H1 (cell line): ENCODE data around the gene TMEM140. TPM values are rescaled to one million over a fixed set of nuclear protein-coding genes. Genes with fewer than 3 reads are reported as not detected.
"Not testable (repeated sequence)": the region's sequence is repeated elsewhere in the genome, so short reads cannot be mapped to it uniquely, and the experiment has no call there.

Experiments
- CTCF ChIA-PET: fragments of 300-600 bp; sonication (Branson Sonifier 250); formaldehyde crosslinking; loops from one replicate; lab custom pipeline; 2021; ENCODE audit not compliant: partially characterized antibody; lab: Charles Lee
- POLR2A ChIA-PET: fragments of 300-600 bp; sonication (Branson Sonifier 250); formaldehyde crosslinking; loops from one replicate; lab custom pipeline; 2021; ENCODE audit warnings: inconsistent platforms; ENCODE audit not compliant: partially characterized antibody; lab: Charles Lee
- DNase-seq, 2 experiments: peaks; one replicate each; pipeline versions ENCODE4 v3.0.0 to v3.0.0-alpha.2; 2010 to 2022; ENCODE audit warnings: low spot score in 2 of 2, low read depth in 1 of 2, mixed read lengths in 1 of 2
- FAIRE-seq: peaks from 2 replicates; lab custom pipeline; 2011; peaks lifted over from hg19 to GRCh38; lab: Jason Lieb, UNC
- H2AFZ ChIP-seq: 2 replicates; pipeline ENCODE4 v1.8.1; 2012; ENCODE audit warnings: low read length, inconsistent platforms
- H2AK5ac ChIP-seq: 2 replicates; pipeline ENCODE4 v1.6.1; 2013; ENCODE audit warnings: low read depth, low read length
- H2BK120ac ChIP-seq: replicated peaks from 2 replicates; pipeline ENCODE3; 2013; ENCODE audit warnings: low read depth, low read length, inconsistent platforms
- H2BK12ac ChIP-seq: 2 replicates; pipeline ENCODE4 v1.6.1; 2013; ENCODE audit warnings: low read depth, low read length
- H2BK15ac ChIP-seq: 2 replicates; pipeline ENCODE4 v1.6.1; 2013; ENCODE audit warnings: low read length
- H2BK20ac ChIP-seq: 2 replicates; pipeline ENCODE4 v1.6.1; 2013; ENCODE audit warnings: low read length
- H2BK5ac ChIP-seq: 2 replicates; pipeline ENCODE4 v1.6.1; 2013; ENCODE audit warnings: low read depth, low read length
- H3K14ac ChIP-seq: 2 replicates; pipeline ENCODE4 v1.6.1; 2013; ENCODE audit warnings: inconsistent platforms; ENCODE audit not compliant: insufficient read length
- H3K18ac ChIP-seq: 2 replicates; pipeline ENCODE4 v1.6.1; 2013; ENCODE audit warnings: low read length; ENCODE audit errors: extremely low read depth
- H3K23ac ChIP-seq: 2 replicates; pipeline ENCODE4 v1.6.1; 2013; ENCODE audit warnings: inconsistent platforms; ENCODE audit not compliant: insufficient read length
- H3K23me2 ChIP-seq: 2 replicates; pipeline ENCODE4 v1.6.1; 2013; ENCODE audit warnings: low read depth, low read length
- H3K27ac ChIP-seq: 2 replicates; pipeline ENCODE4 v1.6.1; 2011; ENCODE audit warnings: low read depth, low read length, inconsistent platforms
- H3K27me3 ChIP-seq, 4 experiments: replicated peaks in 1 of 4; 1 replicate in 1 of 4; 2 replicates in 3 of 4; pipeline versions ENCODE4 v1.6.1 to v1.8.1; 2011 to 2013; ENCODE audit warnings: low read length in 3 of 4, mild to moderate bottlenecking in 3 of 4, inconsistent platforms in 2 of 4, mixed read lengths in 2 of 4, moderate library complexity in 1 of 4; ENCODE audit not compliant: control insufficient read depth in 3 of 4, insufficient read depth in 3 of 4; ENCODE audit errors: extremely low read depth in 1 of 4
- H3K36me3 ChIP-seq, 4 experiments: 2 replicates each; pipeline versions ENCODE4 v1.6.1 to v1.8.1; 2011 to 2013; ENCODE audit warnings: mild to moderate bottlenecking in 4 of 4, low read length in 3 of 4, moderate library complexity in 2 of 4, control low read depth in 1 of 4, inconsistent platforms in 1 of 4; ENCODE audit not compliant: insufficient read depth in 4 of 4, control insufficient read depth in 2 of 4
- H3K4ac ChIP-seq: replicated peaks from 2 replicates; pipeline ENCODE3; 2013; ENCODE audit warnings: low read length, low read depth, mixed read lengths, inconsistent platforms; ENCODE audit not compliant: insufficient read length
- H3K4me1 ChIP-seq, 4 experiments: replicated peaks in 1 of 4; 1 replicate in 1 of 4; 2 replicates in 3 of 4; pipeline versions ENCODE4 v1.6.1 to v1.8.1; 2011 to 2013; ENCODE audit warnings: low read length in 3 of 4, inconsistent platforms in 2 of 4, mixed read lengths in 1 of 4; ENCODE audit not compliant: insufficient read depth in 4 of 4, control insufficient read depth in 3 of 4
- H3K4me2 ChIP-seq, 2 experiments: 2 replicates each; pipeline versions ENCODE4 v1.6.1 to v1.8.1; 2011 to 2013; ENCODE audit warnings: low read depth in 2 of 2, low read length in 2 of 2, control low read depth in 1 of 2, inconsistent platforms in 1 of 2, mild to moderate bottlenecking in 1 of 2; ENCODE audit not compliant: insufficient read depth in 1 of 2
- H3K4me3 ChIP-seq, 4 experiments: fragments of 200-600, 300-600 bp in 1 of 4; sonication (generic), shearing (Covaris generic), sonication (Bioruptor Twin) in 1 of 4; 2 replicates each; pipeline versions ENCODE4 v1.5.1 to v1.8.1; 2011 to 2016; ENCODE audit warnings: low read length in 4 of 4, low read depth in 3 of 4, control low read depth in 2 of 4, inconsistent platforms in 2 of 4, mild to moderate bottlenecking in 2 of 4, mixed read lengths in 1 of 4, moderate library complexity in 1 of 4; ENCODE audit not compliant: insufficient read depth in 2 of 4; ENCODE audit errors: extremely low read depth in 1 of 4
- H3K56ac ChIP-seq: replicated peaks from 2 replicates; pipeline ENCODE3; 2013; ENCODE audit warnings: low read depth, mild to moderate bottlenecking, mixed read lengths, low read length, inconsistent platforms; ENCODE audit not compliant: insufficient read length
- H3K79me1 ChIP-seq: 2 replicates; pipeline ENCODE4 v1.6.1; 2013; ENCODE audit warnings: low read depth, low read length, control low read depth
- H3K79me2 ChIP-seq, 2 experiments: 2 replicates each; pipeline versions ENCODE4 v1.6.1 to v1.8.1; 2012 to 2013; ENCODE audit warnings: low read length in 2 of 2, mild to moderate bottlenecking in 2 of 2, inconsistent platforms in 1 of 2; ENCODE audit not compliant: insufficient read depth in 2 of 2, control insufficient read depth in 1 of 2
- H3K9ac ChIP-seq, 4 experiments: replicated peaks in 1 of 4; 1 replicate in 1 of 4; 2 replicates in 3 of 4; pipeline versions ENCODE4 v1.6.1 to v1.8.1; 2011 to 2013; ENCODE audit warnings: low read depth in 3 of 4, low read length in 3 of 4, control low read depth in 2 of 4, mild to moderate bottlenecking in 2 of 4, moderate library complexity in 2 of 4, inconsistent platforms in 1 of 4; ENCODE audit errors: extremely low read depth in 1 of 4
- H3K9me3 ChIP-seq, 2 experiments: 2 replicates each; pipeline versions ENCODE4 v1.6.1 to v1.8.1; 2012 to 2013; ENCODE audit warnings: mild to moderate bottlenecking in 2 of 2, moderate library complexity in 2 of 2, control low read depth in 1 of 2, inconsistent platforms in 1 of 2, low read depth in 1 of 2, low read length in 1 of 2, mixed read lengths in 1 of 2; ENCODE audit not compliant: insufficient read depth in 2 of 2
- H4K20me1 ChIP-seq, 2 experiments: replicated peaks in 1 of 2; 2 replicates each; pipeline versions ENCODE3 to v1.8.1; 2011 to 2013; ENCODE audit warnings: inconsistent platforms in 2 of 2, low read length in 2 of 2, mild to moderate bottlenecking in 1 of 2; ENCODE audit not compliant: insufficient read depth in 2 of 2, control insufficient read depth in 1 of 2
- H4K5ac ChIP-seq: 2 replicates; pipeline ENCODE4 v1.6.1; 2013; ENCODE audit warnings: low read length, low read depth, mixed read lengths, inconsistent platforms; ENCODE audit not compliant: insufficient read length
- H4K8ac ChIP-seq: 2 replicates; pipeline ENCODE4 v1.8.0; 2013; ENCODE audit warnings: mild to moderate bottlenecking, moderate library complexity, low read length, inconsistent platforms; ENCODE audit not compliant: insufficient read depth; ENCODE audit errors: extremely low read depth
- H4K91ac ChIP-seq: replicated peaks from 2 replicates; pipeline ENCODE3; 2013; ENCODE audit warnings: low read length, mixed read lengths, inconsistent platforms; ENCODE audit not compliant: insufficient read length
- CEBPB ChIP-seq: IDR thresholded peaks from 2 replicates; pipeline ENCODE4 v1.6.1; 2012; ENCODE audit warnings: low read depth, low read length
- WGBS, 2 experiments: shearing (Covaris generic) in 1 of 2; methylation state at CpG; one replicate each; pipeline versions ENCODE4 v1.1.6 to v1.1.7; 2013 to 2015; ENCODE audit warnings: low lambda C conversion rate in 2 of 2, mixed read lengths in 2 of 2, inconsistent platforms in 1 of 2, low coverage in 1 of 2, missing lambda C conversion rate in 1 of 2; ENCODE audit not compliant: insufficient replicate concordance in 2 of 2, insufficient coverage in 1 of 2, insufficient read length in 1 of 2; ENCODE audit errors: extremely low coverage in 1 of 2, missing lambda C conversion rate in 1 of 2; 5-methylcytosine and 5-hydroxymethylcytosine counted together
- polyA plus RNA-seq, 7 experiments: library from polyadenylated mRNA; depleted of rRNA in 3 of 7; stranded (reverse) in 5 of 7; unstranded in 2 of 7; fragments of >200 nt in 5 of 7; fragments of 200-250 nt in 2 of 7; gene quantifications; 1 replicate in 5 of 7; 2 replicates in 1 of 7; 4 replicates in 1 of 7; pipeline versions ENCODE4 v1.2.1 to v1.2.3, GENCODE V29; 2011 to 2013; ENCODE audit warnings: missing spikeins in 2 of 7, mixed read lengths in 2 of 7
- total RNA-seq: library from RNA; stranded (reverse); fragmentation: NEBNext Ultra II Directional; extraction: Animal tissue kit (Norgen Biotek cat#: 25700); gene quantifications from 2 replicates; pipeline ENCODE4 v1.2.1, GENCODE V29; 2021

The TMEM140 gene
- total and polyA plus RNA-seq, 2 of the 8 experiments (the other 6 are each of a cell fraction or from before 2014, with no cell fraction given) = not detected

DNA sequence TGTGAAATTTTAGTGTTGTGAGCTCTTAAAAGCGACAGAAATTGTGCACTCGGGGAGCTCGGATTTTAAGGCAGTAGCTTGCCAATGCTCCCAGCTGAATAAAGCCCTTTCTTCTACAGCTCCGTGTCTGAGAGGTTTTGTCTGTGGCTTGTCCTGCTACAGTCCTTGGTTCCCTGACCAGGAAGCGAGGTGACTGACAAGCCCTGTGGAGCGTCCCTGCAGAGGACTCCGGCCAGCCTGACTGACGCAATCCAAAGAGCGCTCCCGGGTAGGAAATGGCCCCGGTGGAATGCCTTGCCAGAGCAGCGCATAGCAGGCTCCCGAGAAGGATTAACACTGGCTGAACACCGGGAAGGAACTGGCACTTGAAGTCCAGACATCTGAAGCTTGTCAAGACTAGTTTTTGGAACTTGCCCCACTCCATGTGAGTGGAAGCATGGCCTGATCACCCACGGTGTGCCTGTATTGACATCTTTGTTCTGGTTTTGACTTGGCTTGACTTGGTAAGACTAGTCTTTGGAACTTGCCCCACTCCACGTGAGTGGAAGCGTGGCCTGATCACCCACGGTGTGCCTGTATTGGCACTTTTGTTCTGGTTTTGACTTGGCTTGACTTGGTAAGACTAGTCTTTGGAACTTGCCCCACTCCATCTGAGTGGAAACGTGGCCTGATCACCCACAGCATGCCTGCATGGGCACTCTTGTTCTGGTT, 23.9 kb downstream of the TMEM140 start:
- not testable (repeated sequence) for H4K5ac ChIP-seq, H3K14ac ChIP-seq, DNase-seq, H3K23me2 ChIP-seq, H3K23ac ChIP-seq, FAIRE-seq, H2BK20ac ChIP-seq, H3K56ac ChIP-seq, H3K9me3 ChIP-seq, H4K91ac ChIP-seq, H2BK15ac ChIP-seq
- peak overlapping the region; percentile 41; the same call in 1 of the 2 replicates for H4K8ac ChIP-seq
- peak overlapping the region; percentile 44; the same call in 1 of the 2 replicates for H3K18ac ChIP-seq
- 0 out of 4 replicates have a peak overlapping the region, but pooled peaks of 1 of the 2 experiments have one; percentile 0 for H3K4me2 ChIP-seq
- H2BK12ac ChIP-seq = 0 out of 2 replicates have a peak overlapping the region, but pooled peaks have one; percentile 39
- H2BK5ac ChIP-seq = peak overlapping the region; percentile 83
- peak; percentile 63 for TF ChIP-seq CEBPB
- TF ChIP-seq, all 59 proteins: peak for 1; not testable (repeated sequence) for 58
- H3K27ac ChIP-seq, H2BK120ac ChIP-seq, CTCF ChIA-PET, H3K79me1 ChIP-seq, H3K27me3 ChIP-seq, H4K20me1 ChIP-seq, H2AK5ac ChIP-seq, H3K9ac ChIP-seq, H3K4ac ChIP-seq: not testable (repeated sequence)
- Histone ChIP-seq H3K36me3 (peaks cover 6 to 21% (median 18%) of the 10 kb centered on the region in 4 experiments; a peak in 7 of 8 replicates), H3K4me1 (peaks cover 1 to 16% (median 3%) of the 10 kb centered on the region in 4 experiments; a peak in 4 of 7 replicates), H3K4me3 (peak overlapping the region in 1 of 4 experiments; percentile 81; a peak in 1 of 8 replicates), H2AFZ (peak overlapping the region; percentile 94; the same call in 1 of the 2 replicates), H3K79me2 (peaks cover 0 to 20% of the 10 kb centered on the region in 2 experiments; a peak in 2 of 4 replicates)
- WGBS, 2 experiments = 85% methylated on average over 17 of the region's 19 CpGs; no CpG with 5 or more reads in 1 of the 2 experiments
- POLR2A ChIA-PET = interaction anchor here (0.6 to 4.7 kb wide), 6 partner anchors 9 to 297 kb away, joined by 3 to 32 read pairs (median 5); partner anchors contain the start of gene AGBL3
